HEK293 (cell line): ENCODE measurements around the gene FRAT2.

Source experiments
- GFI1B ChIP-seq: fragments of 450-650 bp; formaldehyde crosslinking; IDR thresholded peaks from 2 replicates; pipeline ENCODE4 v1.5.1; 2016; ENCODE audit warnings: missing biosample characterization, missing genetic modification characterization
- PRDM2 ChIP-seq: fragments of 450-650 bp; formaldehyde crosslinking; IDR thresholded peaks from 2 replicates; pipeline ENCODE4 v1.5.1; 2016; ENCODE audit warnings: missing biosample characterization, missing genetic modification characterization, borderline replicate concordance
- ZBTB1 ChIP-seq: fragments of 450-650 bp; formaldehyde crosslinking; IDR thresholded peaks from 2 replicates; pipeline ENCODE4 v1.5.1; 2016; ENCODE audit warnings: missing biosample characterization, missing genetic modification characterization
- ZEB2 ChIP-seq: fragments of 450-650 bp; formaldehyde crosslinking; IDR thresholded peaks from 2 replicates; pipeline ENCODE4 v1.5.1; 2016; ENCODE audit warnings: missing biosample characterization, missing genetic modification characterization
- ZFP3 ChIP-seq: fragments of 450-650 bp; formaldehyde crosslinking; IDR thresholded peaks from 2 replicates; pipeline ENCODE4 v1.5.1; 2016; ENCODE audit warnings: low read depth, missing biosample characterization, missing genetic modification characterization
- ZFP69B ChIP-seq: fragments of 450-650 bp; formaldehyde crosslinking; IDR thresholded peaks from 2 replicates; pipeline ENCODE4 v1.5.1; 2016; ENCODE audit warnings: missing biosample characterization, missing genetic modification characterization
- ZNF112 ChIP-seq: fragments of 450-650 bp; formaldehyde crosslinking; IDR thresholded peaks from 2 replicates; pipeline ENCODE4 v1.5.0; 2017; ENCODE audit warnings: missing biosample characterization, missing genetic modification characterization
- ZNF140 ChIP-seq: fragments of 450-650 bp; formaldehyde crosslinking; IDR thresholded peaks from 2 replicates; pipeline ENCODE4 v1.5.1; 2016; ENCODE audit warnings: missing biosample characterization, missing genetic modification characterization
- ZNF157 ChIP-seq: fragments of 450-650 bp; formaldehyde crosslinking; IDR thresholded peaks from 2 replicates; pipeline ENCODE4 v1.5.1; 2016; ENCODE audit warnings: missing biosample characterization, missing genetic modification characterization
- ZNF175 ChIP-seq: fragments of 450-650 bp; formaldehyde crosslinking; IDR thresholded peaks from 2 replicates; pipeline ENCODE4 v1.5.1; 2016; ENCODE audit warnings: missing biosample characterization, missing genetic modification characterization
- ZNF24 ChIP-seq: fragments of 450-650 bp; formaldehyde crosslinking; IDR thresholded peaks from 2 replicates; pipeline ENCODE4 v1.5.1; 2016; ENCODE audit warnings: missing biosample characterization, missing genetic modification characterization
- ZNF324 ChIP-seq: fragments of 450-650 bp; formaldehyde crosslinking; IDR thresholded peaks from 2 replicates; pipeline ENCODE4 v1.5.1; 2016; ENCODE audit warnings: missing biosample characterization, missing genetic modification characterization
- ZNF335 ChIP-seq: fragments of 450-650 bp; formaldehyde crosslinking; conservative IDR thresholded peaks from 2 replicates; pipeline ENCODE4 v1.5.1; 2016; ENCODE audit warnings: missing biosample characterization, missing genetic modification characterization
- ZNF404 ChIP-seq: fragments of 450-650 bp; formaldehyde crosslinking; IDR thresholded peaks from 2 replicates; pipeline ENCODE4 v1.5.1; 2017; ENCODE audit warnings: missing biosample characterization, missing genetic modification characterization
- ZNF423 ChIP-seq: fragments of 450-650 bp; formaldehyde crosslinking; IDR thresholded peaks from 2 replicates; pipeline ENCODE4 v1.5.1; 2016; ENCODE audit warnings: missing biosample characterization, missing genetic modification characterization
- ZNF449 ChIP-seq: fragments of 450-650 bp; formaldehyde crosslinking; IDR thresholded peaks from 2 replicates; pipeline ENCODE4 v1.5.1; 2017; ENCODE audit warnings: missing biosample characterization, mild to moderate bottlenecking, missing genetic modification characterization, moderate library complexity
- ZNF473 ChIP-seq: fragments of 450-650 bp; formaldehyde crosslinking; IDR thresholded peaks from 2 replicates; pipeline ENCODE4 v1.5.1; 2017; ENCODE audit warnings: missing biosample characterization, missing genetic modification characterization
- ZNF514 ChIP-seq: fragments of 450-650 bp; formaldehyde crosslinking; IDR thresholded peaks from 2 replicates; pipeline ENCODE4 v1.5.1; 2016; ENCODE audit warnings: missing biosample characterization, missing genetic modification characterization
- ZNF521 ChIP-seq: fragments of 450-650 bp; formaldehyde crosslinking; IDR thresholded peaks from 2 replicates; pipeline ENCODE4 v1.5.1; 2017; ENCODE audit warnings: missing biosample characterization, mild to moderate bottlenecking, missing genetic modification characterization
- ZNF571 ChIP-seq: fragments of 450-650 bp; formaldehyde crosslinking; IDR thresholded peaks from 2 replicates; pipeline ENCODE4 v1.5.0; 2017; ENCODE audit warnings: missing biosample characterization, missing genetic modification characterization
- ZNF596 ChIP-seq: fragments of 450-650 bp; IDR thresholded peaks from 2 replicates; pipeline ENCODE4 v1.5.0; 2018; ENCODE audit warnings: missing biosample characterization, mild to moderate bottlenecking, missing genetic modification characterization, moderate library complexity
- ZNF621 ChIP-seq: fragments of 450-650 bp; formaldehyde crosslinking; IDR thresholded peaks from 2 replicates; pipeline ENCODE4 v1.5.1; 2017; ENCODE audit warnings: missing biosample characterization, missing genetic modification characterization
- ZNF639 ChIP-seq: fragments of 450-650 bp; formaldehyde crosslinking; IDR thresholded peaks from 2 replicates; pipeline ENCODE4 v1.5.1; 2016; ENCODE audit warnings: missing biosample characterization, missing genetic modification characterization
- ZNF654 ChIP-seq: fragments of 450-650 bp; formaldehyde crosslinking; IDR thresholded peaks from 2 replicates; pipeline ENCODE4 v1.5.1; 2016; ENCODE audit warnings: low read depth, missing biosample characterization, missing genetic modification characterization
- ZXDB ChIP-seq: fragments of 450-650 bp; formaldehyde crosslinking; IDR thresholded peaks from 2 replicates; pipeline ENCODE4 v1.5.1; 2016; ENCODE audit warnings: missing biosample characterization, missing genetic modification characterization
- TF ChIP-seq, protein P1 (sequence below): fragments of 450-650 bp; formaldehyde crosslinking; IDR thresholded peaks from 2 replicates; pipeline ENCODE4 v1.5.1; 2016; ENCODE audit warnings: missing biosample characterization, missing genetic modification characterization
- TF ChIP-seq, protein P2 (sequence below): fragments of 450-650 bp; formaldehyde crosslinking; IDR thresholded peaks from 2 replicates; pipeline ENCODE4 v1.5.1; 2016; ENCODE audit warnings: missing biosample characterization, missing genetic modification characterization

The FRAT2 gene

GRCh38 chr10:97334370-97335175, at the start of gene FRAT2 (continued):
- TF ChIP-seq PRDM2 (tag by site-specific recombination) (no peak), ZNF24 (tag by site-specific recombination) (no peak; the same call in 1 of the 2 replicates), ZNF423 (tag by site-specific recombination) (no peak), ZFP69B (tag by site-specific recombination) (peak; percentile 78; the same call in 1 of the 2 replicates), ZNF157 (no peak), ZNF654 (tag by site-specific recombination) (no peak), ZNF596 (tag by site-specific recombination) (no peak), ZNF621 (no peak), ZEB2 (peak; percentile 95), ZNF571 (tag by site-specific recombination) (no peak), ZNF112 (no peak), ZNF175 (tag by site-specific recombination) (no peak), ZNF449 (tag by site-specific recombination) (peak; percentile 52), ZNF514 (no peak), ZNF324 (tag by site-specific recombination) (peak; percentile 98), ZNF335 (tag by site-specific recombination) (peak; percentile 95), ZNF639 (tag by site-specific recombination) (peak; percentile 84; the same call in 1 of the 2 replicates), GFI1B (no peak), ZNF404 (tag by site-specific recombination) (no peak), ZFP3 (no peak), ZBTB1 (no peak), ZNF140 (tag by site-specific recombination) (no peak), ZNF473 (no peak), ZNF521 (no peak), ZXDB (tag by site-specific recombination) (peak; percentile 91; the same call in 1 of the 2 replicates)
- TF ChIP-seq, protein P1, sequence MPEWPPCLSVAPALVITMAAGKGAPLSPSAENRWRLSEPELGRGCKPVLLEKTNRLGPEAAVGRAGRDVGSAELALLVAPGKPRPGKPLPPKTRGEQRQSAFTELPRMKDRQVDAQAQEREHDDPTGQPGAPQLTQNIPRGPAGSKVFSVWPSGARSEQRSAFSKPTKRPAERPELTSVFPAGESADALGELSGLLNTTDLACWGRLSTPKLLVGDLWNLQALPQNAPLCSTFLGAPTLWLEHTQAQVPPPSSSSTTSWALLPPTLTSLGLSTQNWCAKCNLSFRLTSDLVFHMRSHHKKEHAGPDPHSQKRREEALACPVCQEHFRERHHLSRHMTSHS (tag by site-specific recombination) = no peak
- TF ChIP-seq, protein P2, sequence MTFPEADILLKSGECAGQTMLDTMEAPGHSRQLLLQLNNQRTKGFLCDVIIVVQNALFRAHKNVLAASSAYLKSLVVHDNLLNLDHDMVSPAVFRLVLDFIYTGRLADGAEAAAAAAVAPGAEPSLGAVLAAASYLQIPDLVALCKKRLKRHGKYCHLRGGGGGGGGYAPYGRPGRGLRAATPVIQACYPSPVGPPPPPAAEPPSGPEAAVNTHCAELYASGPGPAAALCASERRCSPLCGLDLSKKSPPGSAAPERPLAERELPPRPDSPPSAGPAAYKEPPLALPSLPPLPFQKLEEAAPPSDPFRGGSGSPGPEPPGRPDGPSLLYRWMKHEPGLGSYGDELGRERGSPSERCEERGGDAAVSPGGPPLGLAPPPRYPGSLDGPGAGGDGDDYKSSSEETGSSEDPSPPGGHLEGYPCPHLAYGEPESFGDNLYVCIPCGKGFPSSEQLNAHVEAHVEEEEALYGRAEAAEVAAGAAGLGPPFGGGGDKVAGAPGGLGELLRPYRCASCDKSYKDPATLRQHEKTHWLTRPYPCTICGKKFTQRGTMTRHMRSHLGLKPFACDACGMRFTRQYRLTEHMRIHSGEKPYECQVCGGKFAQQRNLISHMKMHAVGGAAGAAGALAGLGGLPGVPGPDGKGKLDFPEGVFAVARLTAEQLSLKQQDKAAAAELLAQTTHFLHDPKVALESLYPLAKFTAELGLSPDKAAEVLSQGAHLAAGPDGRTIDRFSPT (tag by site-specific recombination) = peak; percentile 87
